HCT116 (cell line): ENCODE results near the gene SLC8A1. TPM values are rescaled to one million over a fixed set of nuclear protein-coding genes. Genes with fewer than 3 reads are reported as not detected.

Experiments used
- ATAC-seq: fragments of 200-7000 bp; cut with Tn5 transposase; 2 replicates; pipeline ENCODE4 v1.9.1; 2020; ENCODE audit warnings: mild to moderate bottlenecking, moderate library complexity
- BruUV-seq: library from RNA; stranded (reverse); fragments of 400-500 nt; replicated peaks from 2 replicates; lab custom pipeline; 2021; lab: Mats Ljungman, UMichigan
- CTCF ChIA-PET: fragments of 300-600 bp; sonication (Branson Sonifier 250); formaldehyde crosslinking; loops from one replicate; lab custom pipeline; 2021; ENCODE audit warnings: antibody characterized with exemption; lab: Charles Lee
- POLR2A ChIA-PET: fragments of 300-600, 350-600 bp; sonication (Branson Sonifier 250); formaldehyde crosslinking; loops from one replicate; lab custom pipeline; 2021; ENCODE audit warnings: antibody characterized with exemption; lab: Charles Lee
- RAD21 ChIA-PET, 2 experiments: fragments of 300-600 bp; sonication (Branson Sonifier 250); formaldehyde crosslinking; loops; one replicate each; lab custom pipeline; 2023; ENCODE audit warnings: low total read pairs in 2 of 2; ENCODE audit not compliant: uncharacterized antibody in 2 of 2, unreplicated experiment in 2 of 2, low non-redundant PET in 1 of 2; lab: Charles Lee
- DNase-seq: peaks from one replicate; pipeline ENCODE4 v3.0.0-alpha.2; 2010; ENCODE audit warnings: low read depth, low spot score
- H2AFZ ChIP-seq: fragments of 200-600 bp; shearing (Covaris generic), sonication (generic); 2 replicates; pipeline ENCODE4 v1.6.1; 2017; ENCODE audit warnings: low read depth, mixed run types, mixed read lengths, antibody characterized with exemption, low read length; ENCODE audit not compliant: poor library complexity, severe bottlenecking
- H3K27ac ChIP-seq: 2 replicates; pipeline ENCODE4 v1.5.1; 2012; ENCODE audit warnings: low read depth, low read length
- H3K27me3 ChIP-seq: fragments of 200-600 bp; sonication (generic); 2 replicates; pipeline ENCODE4 v1.6.1; 2016; ENCODE audit warnings: mixed run types, low read length, mixed read lengths; ENCODE audit not compliant: insufficient read depth
- H3K36me3 ChIP-seq, 2 experiments: fragments of 200-500 bp in 1 of 2; fragments of 200-600 bp in 1 of 2; sonication (Bioruptor generic) in 1 of 2; sonication (generic) in 1 of 2; 2 replicates each; pipeline versions ENCODE4 v1.5.1 to v1.6.1; 2014 to 2016; ENCODE audit warnings: low read length in 2 of 2, inconsistent platforms in 1 of 2, mixed read lengths in 1 of 2, mixed run types in 1 of 2; ENCODE audit not compliant: insufficient read depth in 2 of 2, control insufficient read depth in 1 of 2
- H3K4me1 ChIP-seq, 2 experiments: fragments of 200-600 bp in 1 of 2; sonication (generic) in 1 of 2; 2 replicates each; pipeline versions ENCODE4 v1.5.1 to v1.6.1; 2012 to 2017; ENCODE audit warnings: low read length in 2 of 2, inconsistent platforms in 1 of 2, mild to moderate bottlenecking in 1 of 2, mixed read lengths in 1 of 2, mixed run types in 1 of 2, moderate library complexity in 1 of 2; ENCODE audit not compliant: insufficient read depth in 2 of 2, control insufficient read depth in 1 of 2
- H3K4me2 ChIP-seq: fragments of 200-600 bp; sonication (generic); 2 replicates; pipeline ENCODE4 v1.6.1; 2017; ENCODE audit warnings: mixed run types, low read length, mixed read lengths
- H3K4me3 ChIP-seq, 2 experiments: fragments of 200-600 bp in 1 of 2; sonication (generic) in 1 of 2; replicated peaks in 1 of 2; 2 replicates each; pipeline ENCODE4 v1.5.1; 2011 to 2016; ENCODE audit warnings: low read length in 2 of 2, control low read depth in 1 of 2, low read depth in 1 of 2, mild to moderate bottlenecking in 1 of 2, mixed read lengths in 1 of 2, mixed run types in 1 of 2
- H3K79me2 ChIP-seq: fragments of 200-600 bp; sonication (generic); 2 replicates; pipeline ENCODE4 v1.6.1; 2017; ENCODE audit warnings: mild to moderate bottlenecking, mixed run types, low read length, moderate library complexity, mixed read lengths; ENCODE audit not compliant: insufficient read depth
- H3K9ac ChIP-seq: fragments of 200-600 bp; sonication (generic); 2 replicates; pipeline ENCODE4 v1.6.1; 2016; ENCODE audit warnings: low read length, mixed read lengths
- H3K9me2 ChIP-seq: fragments of 200-600 bp; sonication (generic), shearing (Covaris generic); 2 replicates; pipeline ENCODE4 v1.6.1; 2017; ENCODE audit warnings: mixed run types, mild to moderate bottlenecking, moderate library complexity; ENCODE audit not compliant: insufficient read depth
- H3K9me3 ChIP-seq, 2 experiments: fragments of 200-500 bp in 1 of 2; fragments of 200-600 bp in 1 of 2; sonication (Bioruptor generic) in 1 of 2; sonication (generic) in 1 of 2; 2 replicates each; pipeline ENCODE4 v1.6.1; 2014 to 2017; ENCODE audit warnings: low read length in 2 of 2, mixed read lengths in 2 of 2, inconsistent platforms in 1 of 2, low read depth in 1 of 2, mild to moderate bottlenecking in 1 of 2, mixed run types in 1 of 2, moderate library complexity in 1 of 2; ENCODE audit not compliant: control insufficient read depth in 1 of 2, insufficient read depth in 1 of 2
- H4K20me1 ChIP-seq: fragments of 200-600 bp; sonication (generic), shearing (Covaris generic); 2 replicates; pipeline ENCODE4 v1.6.1; 2017; ENCODE audit warnings: mixed run types, mild to moderate bottlenecking, moderate library complexity; ENCODE audit not compliant: insufficient read depth
- ATF3 ChIP-seq: IDR thresholded peaks from 2 replicates; pipeline ENCODE4 v1.6.1; 2012
- CBX3 ChIP-seq: IDR thresholded peaks from 2 replicates; pipeline ENCODE4 v1.6.1; 2012; ENCODE audit warnings: low read depth
- CTCF ChIP-seq, 3 experiments: fragments of 200-600 bp in 1 of 3; sonication (generic) in 1 of 3; IDR thresholded peaks in 2 of 3; conservative IDR thresholded peaks in 1 of 3; 2 replicates each; pipeline ENCODE4 v1.5.1; 2012 to 2017; ENCODE audit warnings: low read depth in 2 of 3, low read length in 2 of 3, antibody characterized with exemption in 1 of 3, borderline replicate concordance in 1 of 3, control low read depth in 1 of 3, mild to moderate bottlenecking in 1 of 3, mixed read lengths in 1 of 3, mixed run types in 1 of 3, moderate library complexity in 1 of 3; ENCODE audit not compliant: insufficient read depth in 1 of 3
- EGR1 ChIP-seq: IDR thresholded peaks from 2 replicates; pipeline ENCODE4 v1.6.1; 2012; ENCODE audit warnings: low read depth
- ELF1 ChIP-seq: IDR thresholded peaks from 2 replicates; pipeline ENCODE4 v1.6.1; 2012; ENCODE audit warnings: low read depth, borderline replicate concordance
- EZH2phosphoT487 ChIP-seq: fragments of 200-600 bp; IDR thresholded peaks from 2 replicates; pipeline ENCODE4 v1.6.1; 2018; ENCODE audit warnings: antibody characterized with exemption, borderline replicate concordance
- FOSL1 ChIP-seq: IDR thresholded peaks from 2 replicates; pipeline ENCODE4 v1.6.1; 2012; ENCODE audit warnings: low read depth
- JUND ChIP-seq: IDR thresholded peaks from 2 replicates; pipeline ENCODE4 v1.6.1; 2012
- POLR2AphosphoS5 ChIP-seq: IDR thresholded peaks from 2 replicates; pipeline ENCODE4 v1.6.1; 2011; ENCODE audit warnings: mild to moderate bottlenecking, low read depth, low read length, moderate library complexity
- REST ChIP-seq: IDR thresholded peaks from 2 replicates; pipeline ENCODE4 v1.6.1; 2012; ENCODE audit warnings: low read depth
- SP1 ChIP-seq: IDR thresholded peaks from 2 replicates; pipeline ENCODE4 v1.6.1; 2012; ENCODE audit warnings: low read depth
- ZBTB33 ChIP-seq: IDR thresholded peaks from 2 replicates; pipeline ENCODE4 v1.6.1; 2011; ENCODE audit warnings: mild to moderate bottlenecking, low read length, moderate library complexity; ENCODE audit not compliant: insufficient replicate concordance; ENCODE audit errors: extremely low read depth
- ZFX ChIP-seq: fragments of 450-650 bp; IDR thresholded peaks from 2 replicates; pipeline ENCODE4 v1.6.1; 2017
- ZNF274 ChIP-seq: fragments of 200-500 bp; sonication (Bioruptor generic); IDR thresholded peaks from 2 replicates; pipeline ENCODE4 v1.6.1; 2014; ENCODE audit warnings: mild to moderate bottlenecking, low read depth, low read length, inconsistent platforms
- intact Hi-C: fragments of 100-400 bp; cut with micrococcal nuclease; formaldehyde crosslinking; loops from 2 replicates; pipeline ENCODE4 v1.10.0; 2022
- total RNA-seq: library from RNA; stranded (reverse); gene quantifications from one replicate; pipeline ENCODE4 v1.2.1, GENCODE V29; 2021; ENCODE audit not compliant: unreplicated experiment

Gene SLC8A1
- total RNA-seq, 1 experiment from 2014 or later = 0.07 TPM

- Histone ChIP-seq H3K9ac (no peak overlapping the region), H3K79me2 (no peaks in the 10 kb centered on the region), H3K4me2 (no peak overlapping the region), H3K4me1 (no peaks in the 10 kb centered on the region), H4K20me1 (no peaks in the 10 kb centered on the region), H3K27me3 (peaks cover 13% of the 10 kb centered on the region), H3K9me3 (no peaks in the 10 kb centered on the region), H3K27ac (no peak overlapping the region), H3K4me3 (no peak overlapping the region), H3K9me2 (no peaks in the 10 kb centered on the region), H3K36me3 (no peaks in the 10 kb centered on the region), H2AFZ (no peak overlapping the region)
- ChIA-PET POLR2A (no interaction called here), RAD21 (no interaction called here), CTCF (no interaction called here)
- no peak for ATAC-seq
- BruUV-seq = no TSS peak
- TF ChIP-seq REST (no peak), ZFX (no peak), EGR1 (no peak), ZBTB33 (no peak), SP1 (no peak), ELF1 (no peak), JUND (no peak), CTCF (IDR thresholded peaks at IDR 0.05 in 2 of 3, conservative IDR thresholded peaks at IDR 0.05 in 1 of 3; ENCODE audit: borderline replicate concordance in 1 of 3, insufficient read depth in 1 of 3, low read depth in 2 of 3, low read length in 2 of 3) (no peak), EZH2phosphoT487 (no peak), POLR2AphosphoS5 (no peak), ATF3 (no peak), FOSL1 (no peak), ZNF274 (no peak), CBX3 (no peak)
- DNase-seq = no peak
- intact Hi-C loops = no loop called here
These were observed 337.9 kb downstream of the SLC8A1 start for GRCh38 chr2:40113997-40114396.
